GM18526 (cell line): ENCODE data around the gene THBS1.

Experiments
- POLR2A ChIP-seq: IDR thresholded peaks from 3 replicates; pipeline ENCODE4 v1.6.1; 2011; ENCODE audit not compliant: insufficient read length; ENCODE audit errors: extremely low read depth

Gene THBS1

GRCh38 chr15:39627451-39628143, 46.7 kb downstream of the THBS1 start:
- no peak for TF ChIP-seq POLR2A

- TF ChIP-seq POLR2A: no peak
Observed at GRCh38 chr15:39628144-39628508, 47.2 kb downstream of the THBS1 start.

GRCh38 chr15:39628546-39629257, 47.8 kb downstream of the THBS1 start:
- TF ChIP-seq POLR2A: no peak

- TF ChIP-seq POLR2A: no peak
Observed at GRCh38 chr15:39629371-39629770, 48.5 kb downstream of the THBS1 start.

- TF ChIP-seq POLR2A: no peak
Observed at GRCh38 chr15:39629906-39630305, 49.0 kb downstream of the THBS1 start.

- no peak for TF ChIP-seq POLR2A
Observed at GRCh38 chr15:39631357-39631756, 50.5 kb downstream of the THBS1 start.

GRCh38 chr15:39638041-39638440, 57.2 kb downstream of the THBS1 start:
- TF ChIP-seq POLR2A: no peak

GRCh38 chr15:39639037-39639436, 58.2 kb downstream of the THBS1 start:
- no peak for TF ChIP-seq POLR2A

- no peak for TF ChIP-seq POLR2A
Observed at GRCh38 chr15:39640665-39641064, 59.8 kb downstream of the THBS1 start.

GRCh38 chr15:39641191-39641889, 60.5 kb downstream of the THBS1 start:
- no peak for TF ChIP-seq POLR2A

GRCh38 chr15:39642011-39642640, 61.2 kb downstream of the THBS1 start:
- no peak for TF ChIP-seq POLR2A

- no peak for TF ChIP-seq POLR2A
Observed at GRCh38 chr15:39643727-39644126, 62.8 kb downstream of the THBS1 start.

- no peak for TF ChIP-seq POLR2A
Observed at GRCh38 chr15:39644136-39644535, 63.3 kb downstream of the THBS1 start.

- TF ChIP-seq POLR2A: no peak
Observed at GRCh38 chr15:39645138-39645975, 64.5 kb downstream of the THBS1 start.

GRCh38 chr15:39645976-39646257, 65.0 kb downstream of the THBS1 start:
- TF ChIP-seq POLR2A: no peak
